GM12878 (cell line): ENCODE measurements around the gene NFATC1. TPM values are rescaled to one million over a fixed set of nuclear protein-coding genes. Genes with fewer than 3 reads are reported as not detected.
A peak's percentile ranks its signal among the peaks of the same experiment; 100 is the strongest.

Experiments
- ATAC-seq: fragments of 200-7000 bp; cut with Tn5 transposase; 3 replicates; pipeline ENCODE4 v1.9.1; 2020; ENCODE audit warnings: mild to moderate bottlenecking, moderate library complexity
- BruUV-seq: library from RNA; stranded (reverse); fragments of 400-500 nt; replicated peaks from 2 replicates; lab custom pipeline; 2021; lab: Mats Ljungman, UMichigan
- CTCF ChIA-PET: fragments of 300-600 bp; sonication (Branson Sonifier 250); formaldehyde crosslinking; extraction: SDS; loops from one replicate; lab custom pipeline; 2021; ENCODE audit warnings: inconsistent platforms; lab: Yijun Ruan, JAX
- POLR2A ChIA-PET: fragments of 350-600 bp; formaldehyde crosslinking; extraction: SDS; loops from one replicate; lab custom pipeline; 2021; ENCODE audit warnings: inconsistent platforms; lab: Charles Lee
- RAD21 ChIA-PET: fragments of 300-600 bp; sonication (Branson Sonifier 250); formaldehyde crosslinking; loops from one replicate; lab custom pipeline; 2023; ENCODE audit warnings: antibody characterized with exemption; ENCODE audit not compliant: unreplicated experiment; lab: Charles Lee
- SMC1A ChIA-PET: fragments of 300-600 bp; sonication (Branson Sonifier 250); formaldehyde crosslinking; loops from one replicate; lab custom pipeline; 2023; ENCODE audit not compliant: unreplicated experiment, uncharacterized antibody; lab: Charles Lee
- DNase-seq: peaks from one replicate; pipeline ENCODE4 v3.0.0-alpha.2; 2011; ENCODE audit warnings: low read depth, low spot score
- FAIRE-seq: peaks from 3 replicates; lab custom pipeline; 2011; peaks lifted over from hg19 to GRCh38; lab: Jason Lieb, UNC
- H2AFZ ChIP-seq: 2 replicates; pipeline ENCODE4 v1.6.0; 2011; ENCODE audit warnings: low read depth, low read length, control low read depth; ENCODE audit not compliant: control insufficient read depth
- H3K27ac ChIP-seq: 2 replicates; pipeline ENCODE4 v1.5.1; 2011; ENCODE audit warnings: control low read depth; ENCODE audit not compliant: control insufficient read depth, insufficient read depth
- H3K27me3 ChIP-seq, 2 experiments: replicated peaks in 1 of 2; 2 replicates each; pipeline versions ENCODE4 v1.6.0 to v1.6.1; 2011; ENCODE audit warnings: low read length in 1 of 2; ENCODE audit not compliant: control insufficient read depth in 2 of 2, insufficient read depth in 2 of 2
- H3K36me3 ChIP-seq, 2 experiments: 2 replicates each; pipeline ENCODE4 v1.5.1; 2011; ENCODE audit warnings: low read length in 1 of 2; ENCODE audit not compliant: control insufficient read depth in 2 of 2, insufficient read depth in 2 of 2
- H3K4me1 ChIP-seq: 2 replicates; pipeline ENCODE4 v1.6.1; 2011; ENCODE audit warnings: mild to moderate bottlenecking, low read length, moderate library complexity, mixed read lengths; ENCODE audit not compliant: control insufficient read depth, insufficient read depth
- H3K4me2 ChIP-seq: 2 replicates; pipeline ENCODE4 v1.6.0; 2011; ENCODE audit warnings: control low read depth; ENCODE audit not compliant: control insufficient read depth, insufficient read depth
- H3K4me3 ChIP-seq: fragments of 200-600 bp; sonication (generic); 2 replicates; pipeline ENCODE4 v1.5.1; 2016
- H3K79me2 ChIP-seq: 2 replicates; pipeline ENCODE4 v1.6.0; 2011; ENCODE audit warnings: low read length; ENCODE audit not compliant: control insufficient read depth, insufficient read depth
- H3K9ac ChIP-seq: 2 replicates; pipeline ENCODE4 v1.8.0; 2011; ENCODE audit warnings: low read length, control low read depth, mixed read lengths; ENCODE audit not compliant: control insufficient read depth, insufficient read depth
- H3K9me3 ChIP-seq: replicated peaks from 3 replicates; pipeline ENCODE4 v1.5.1; 2011; ENCODE audit warnings: mild to moderate bottlenecking, low read length; ENCODE audit not compliant: control insufficient read depth, insufficient read depth
- H4K20me1 ChIP-seq: 2 replicates; pipeline ENCODE4 v1.6.0; 2011; ENCODE audit not compliant: control insufficient read depth, insufficient read depth
- CEBPB ChIP-seq, 2 experiments: fragments of 150-350 bp in 1 of 2; IDR thresholded peaks; 2 replicates each; pipeline ENCODE4 v1.6.1; 2012 to 2014; ENCODE audit warnings: low read depth in 2 of 2, low read length in 2 of 2, borderline replicate concordance in 1 of 2, inconsistent platforms in 1 of 2
- CUX1 ChIP-seq: IDR thresholded peaks from 2 replicates; pipeline ENCODE4 v1.6.1; 2012; ENCODE audit warnings: improper control_type of control experiment, low read depth, low read length; ENCODE audit not compliant: insufficient replicate concordance
- E2F4 ChIP-seq: IDR thresholded peaks from 2 replicates; pipeline ENCODE4 v1.6.1; 2012; ENCODE audit warnings: low read depth, low read length, improper control_type of control experiment
- HDGF ChIP-seq: fragments of 450-650 bp; IDR thresholded peaks from 2 replicates; pipeline ENCODE4 v1.6.1; 2016; ENCODE audit warnings: antibody characterized with exemption
- POLR2AphosphoS5 ChIP-seq: IDR thresholded peaks from 2 replicates; pipeline ENCODE4 v1.6.1; 2011; ENCODE audit warnings: mild to moderate bottlenecking, low read length, inconsistent platforms
- RB1 ChIP-seq: fragments of 450-650 bp; formaldehyde crosslinking; IDR thresholded peaks from 2 replicates; pipeline ENCODE4 v1.6.1; 2017; ENCODE audit warnings: mild to moderate bottlenecking, borderline replicate concordance
- SUZ12 ChIP-seq: fragments of 200-600 bp; sonication (generic); IDR thresholded peaks from one replicate; pipeline ENCODE4 v1.6.1; 2018; ENCODE audit warnings: antibody characterized with exemption, mild to moderate bottlenecking; ENCODE audit not compliant: unreplicated experiment
- USF2 ChIP-seq: IDR thresholded peaks from 2 replicates; pipeline ENCODE4 v1.6.1; 2011; ENCODE audit warnings: low read depth, low read length, improper control_type of control experiment, borderline replicate concordance
- WGBS: methylation state at CpG from one replicate; pipeline ENCODE4 v1.1.6; 2016; ENCODE audit warnings: low lambda C conversion rate; ENCODE audit not compliant: insufficient replicate concordance, insufficient coverage; ENCODE audit errors: missing lambda C conversion rate; 5-methylcytosine and 5-hydroxymethylcytosine counted together
- in situ Hi-C: fragments of 300-500 bp; cut with MboI; formaldehyde crosslinking; loops from 9 replicates; pipeline ENCODE4 v1.14.3; 2018; ENCODE audit warnings: mixed read lengths
- intact Hi-C: fragments of 100-400 bp; cut with micrococcal nuclease; formaldehyde crosslinking; loops from one replicate; pipeline ENCODE4 v1.14.2; 2022; ENCODE audit not compliant: unreplicated experiment
- polyA plus RNA-seq, 11 experiments: library from polyadenylated mRNA; depleted of rRNA in 4 of 11; unstranded in 6 of 11; stranded (reverse) in 5 of 11; fragments of >200 nt; fragmentation: Nextera tagmentation in 4 of 11; fragmentation: Illumina TruSeq in 1 of 11; extraction: Ambion mirVana in 4 of 11; extraction: Trizol in 1 of 11; gene quantifications; 1 replicate in 1 of 11; 2 replicates in 10 of 11; pipeline versions ENCODE4 v1.2.1 to v1.2.3, GENCODE V29; 2011 to 2016; ENCODE audit warnings: inconsistent platforms in 2 of 11, missing spikeins in 2 of 11, low read depth in 1 of 11
- total RNA-seq, 4 experiments: library from RNA; depleted of rRNA in 3 of 4; stranded (reverse); fragments of >200 nt in 3 of 4; fragmentation: Illumina TruSeq in 1 of 4; extraction: Trizol in 1 of 4; gene quantifications; 2 replicates each; pipeline versions ENCODE4 v1.2.1 to v1.2.3, GENCODE V29; 2013 to 2021

The NFATC1 gene
- total and polyA plus RNA-seq, 10 of the 15 experiments (the other 5 are each of a cell fraction or from before 2014, with no cell fraction given) = 0.84 to 20.8 (median 5.1) TPM

- Histone ChIP-seq H3K4me3 (no peak overlapping the region), H3K27me3 (no peaks in the 10 kb centered on the region), H3K27ac (no peak overlapping the region), H3K4me2 (0 out of 2 replicates have a peak overlapping the region, but pooled peaks have one; percentile 43), H3K4me1 (peaks cover 21% of the 10 kb centered on the region)
- in situ Hi-C loops (loop anchor here (5.0 kb wide), 1 partner anchor 35 kb away; no protein-coding TSS in a partner anchor), intact Hi-C loops (loop anchor here (5.0 kb wide), 2 partner anchors 40 to 70 kb away; partner anchors contain the start of gene NFATC1)
- DNase-seq (no peak), FAIRE-seq (no peak)
- TF ChIP-seq CEBPB (IDR thresholded peaks at IDR 0.05; ENCODE audit: borderline replicate concordance in 1 of 2, low read depth in 2 of 2, low read length in 2 of 2) (no peak), USF2 (no peak), POLR2AphosphoS5 (no peak), HDGF (no peak), CUX1 (no peak), E2F4 (no peak), SUZ12 (no peak), RB1 (no peak)
- TF ChIP-seq, all 136 proteins: peak for 0
- POLR2A ChIA-PET = interaction anchor here (1.6 kb wide), 1 partner anchor 64 kb away, joined by 5 read pairs; no protein-coding TSS in a partner anchor
- ATAC-seq = no peak
- no peaks in the 10 kb centered on the region; a peak in 1 of 4 replicates for H3K36me3 ChIP-seq
- RAD21 ChIA-PET = interaction anchor here (1.9 to 3.7 kb wide), 3 partner anchors 31 to 70 kb away, joined by 15 to 22 read pairs (median 21); no protein-coding TSS in a partner anchor
- no peaks in the 10 kb centered on the region for H3K79me2 ChIP-seq
- no TSS peak for BruUV-seq
- SMC1A ChIA-PET = interaction anchor here (1.9 kb wide), 1 partner anchor 64 kb away, joined by 5 read pairs; no protein-coding TSS in a partner anchor
- no peak overlapping the region for H2AFZ ChIP-seq
- no peaks in the 10 kb centered on the region for H4K20me1 ChIP-seq
- 93% methylated on average over 22 of the region's 33 CpGs for WGBS
- H3K9me3 ChIP-seq = no peaks in the 10 kb centered on the region
- CTCF ChIA-PET = no interaction called here
- H3K9ac ChIP-seq = no peak overlapping the region
These were observed 71.4 kb downstream of the NFATC1 start for GRCh38 chr18:79467126-79467525.
